CD4-positive, alpha-beta T cell treated with Interleukin-2 at 100 ng/mL for 4 hours (primary cell): ENCODE measurements around the gene ADGRE1.

Experiments used
- DNase-seq: peaks from one replicate; pipeline ENCODE4 v3.0.0-alpha.2; 2020; ENCODE audit warnings: low spot score

Gene ADGRE1

DNA sequence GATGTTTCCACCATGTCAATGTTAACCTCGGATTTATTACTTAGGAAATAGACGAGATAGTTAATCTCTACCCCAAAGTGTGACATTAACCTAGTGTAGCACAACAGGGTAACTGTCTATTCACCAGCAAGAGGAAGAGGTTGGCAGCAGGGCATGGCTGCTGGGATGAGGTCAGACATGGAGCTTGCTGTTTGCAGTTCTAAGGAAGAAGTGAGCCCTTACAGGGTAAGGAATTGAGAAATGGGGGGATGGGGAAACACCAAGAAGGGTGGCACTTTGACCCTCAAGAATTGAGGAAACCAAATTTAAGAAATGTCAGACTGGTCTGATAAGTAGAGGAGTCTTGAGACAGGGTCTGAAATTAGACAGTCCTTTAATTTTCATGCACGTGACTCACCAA is 71.4 kb downstream of the ADGRE1 start:
- no peak for DNase-seq

DNA sequence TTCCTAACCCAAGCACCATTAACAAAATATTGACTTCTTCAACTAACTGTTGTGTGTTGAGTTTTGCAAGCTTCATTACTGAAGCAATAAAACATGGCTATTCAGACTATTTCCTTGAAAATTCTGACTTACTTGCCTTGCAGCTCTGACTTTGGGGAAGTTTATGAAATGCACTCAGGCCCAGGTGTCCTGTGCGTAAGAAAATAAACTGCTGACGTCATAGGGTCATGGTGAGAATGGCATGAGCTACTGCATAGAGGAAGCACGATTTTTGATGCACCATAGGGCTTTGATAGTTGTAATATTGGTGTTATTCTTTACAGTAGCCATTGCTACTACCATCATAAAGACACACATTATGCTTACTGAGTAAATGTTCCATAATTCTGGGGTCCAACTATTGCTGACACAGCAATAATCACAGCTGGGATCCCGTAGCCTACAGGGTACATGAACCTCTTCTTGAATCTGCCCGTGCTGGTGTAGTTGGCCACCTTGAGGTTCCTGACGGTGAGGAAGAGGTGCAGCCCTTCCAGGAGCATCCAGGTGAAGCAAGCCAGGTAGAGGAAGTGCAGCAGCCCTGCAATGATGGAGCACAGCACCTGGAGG is 76.0 kb downstream of the ADGRE1 start:
- DNase-seq = no peak

DNA sequence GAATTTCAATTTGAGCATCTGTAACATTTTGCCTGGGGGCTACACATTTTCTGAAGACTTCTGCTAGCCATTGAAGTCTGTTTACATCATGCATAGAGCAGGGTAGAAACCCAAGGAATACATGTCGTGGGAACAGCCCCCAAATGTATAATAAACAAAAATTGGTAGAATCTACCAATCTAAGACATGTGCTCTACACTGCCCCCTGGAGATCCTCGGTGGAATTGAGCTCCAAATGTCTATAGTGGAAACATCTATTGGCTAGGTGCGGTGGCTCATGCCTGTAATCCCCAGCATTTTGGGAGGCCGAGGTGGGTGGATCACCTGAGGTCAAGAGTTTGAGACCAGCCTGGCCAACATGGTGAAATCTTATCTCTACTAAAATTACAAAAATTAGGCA is 76.6 kb downstream of the ADGRE1 start:
- DNase-seq = peak; percentile 48

DNA sequence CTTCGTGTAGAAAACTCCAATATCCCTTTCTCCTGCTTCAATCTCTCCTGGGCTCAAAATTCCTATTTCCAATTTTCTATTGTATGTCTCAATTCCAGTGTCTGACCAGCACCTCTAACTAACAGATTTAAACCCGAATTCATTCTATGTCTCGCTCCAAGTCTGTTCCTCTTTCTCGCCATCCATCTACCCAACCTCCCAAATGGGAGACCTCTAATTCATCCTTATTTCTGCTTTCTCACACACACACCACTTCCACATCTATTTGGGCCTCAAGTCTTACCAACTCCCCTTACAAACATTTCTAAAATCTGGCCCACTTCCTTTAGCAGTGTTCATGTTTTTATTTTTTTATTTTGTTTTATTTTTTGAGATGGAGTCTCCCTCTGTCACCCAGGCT is 80.6 kb downstream of the ADGRE1 start:
- no peak for DNase-seq

DNA sequence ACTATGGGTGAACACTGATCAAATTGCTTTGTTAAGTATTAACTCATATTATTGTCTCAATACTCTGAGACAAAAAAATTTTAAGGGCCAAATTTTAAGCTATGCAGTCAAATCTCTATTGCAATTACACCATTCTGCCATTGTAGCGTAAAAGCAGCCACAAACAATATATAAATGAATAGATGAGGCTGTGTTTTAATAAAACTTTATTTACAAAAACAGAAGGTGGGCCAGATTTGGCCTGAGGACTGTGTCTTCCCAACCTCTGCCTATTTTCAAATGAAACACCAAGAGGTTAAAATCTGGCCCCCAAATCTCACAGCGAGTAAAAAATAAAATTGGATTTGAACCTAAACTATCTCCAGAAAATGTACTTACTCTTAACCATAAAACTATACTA is 82.1 kb downstream of the ADGRE1 start:
- DNase-seq = no peak

DNA sequence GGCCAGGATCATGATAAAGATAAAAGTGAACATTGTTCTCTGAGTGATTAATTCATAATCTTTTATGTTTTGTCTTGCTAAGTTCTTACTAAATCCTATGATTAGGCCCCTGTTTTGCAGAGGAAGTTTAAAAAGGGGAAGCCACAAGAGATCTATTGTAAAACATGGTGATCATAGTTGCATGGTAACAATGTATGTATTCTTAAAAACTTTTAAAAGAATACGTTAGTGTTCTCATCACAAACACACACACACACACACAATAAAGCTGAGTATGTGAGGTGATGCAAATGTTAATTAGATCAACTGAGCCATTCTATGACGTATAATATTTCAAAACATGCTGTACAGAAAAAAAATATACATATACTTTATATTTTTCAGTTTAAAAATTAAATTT is 82.6 kb downstream of the ADGRE1 start:
- DNase-seq = no peak

DNA sequence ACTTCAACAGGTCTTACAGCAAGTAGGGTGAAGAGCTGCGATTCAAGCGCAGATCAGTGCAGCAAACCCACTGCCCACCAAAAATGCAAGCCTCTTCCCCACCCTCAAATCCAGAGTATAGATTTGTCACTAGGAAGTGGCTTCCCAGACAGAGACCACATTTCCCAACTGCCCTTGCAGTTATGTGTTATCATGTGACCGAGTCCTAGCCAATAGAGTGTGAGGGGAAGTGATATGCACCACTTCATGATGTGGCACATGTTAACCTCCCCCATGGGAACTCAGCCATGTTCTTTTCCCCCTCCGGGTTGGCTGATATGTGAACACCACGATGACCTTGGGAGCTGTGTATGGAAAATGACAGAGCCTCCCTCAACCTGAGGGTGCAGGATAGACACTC is 83.1 kb downstream of the ADGRE1 start:
- no peak for DNase-seq

DNA sequence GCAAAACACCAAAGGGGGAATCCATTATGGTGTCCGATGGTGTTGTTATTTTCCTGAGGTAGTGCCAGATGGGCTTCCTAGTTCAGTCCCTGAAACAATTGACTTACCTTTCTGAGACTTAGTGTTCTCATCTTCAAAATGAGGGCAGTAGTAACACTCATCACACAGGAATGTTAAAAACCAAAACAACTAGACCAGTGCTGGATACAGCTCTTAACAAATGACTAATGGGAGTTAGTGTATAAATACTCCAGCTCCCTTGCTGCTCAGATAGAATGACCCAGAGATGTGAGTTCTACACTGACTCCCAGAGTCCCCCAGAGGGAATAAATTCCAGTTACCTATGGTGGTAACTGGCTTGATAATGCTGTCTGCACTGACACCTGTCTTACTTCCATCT is 84.0 kb downstream of the ADGRE1 start:
- DNase-seq = no peak

DNA sequence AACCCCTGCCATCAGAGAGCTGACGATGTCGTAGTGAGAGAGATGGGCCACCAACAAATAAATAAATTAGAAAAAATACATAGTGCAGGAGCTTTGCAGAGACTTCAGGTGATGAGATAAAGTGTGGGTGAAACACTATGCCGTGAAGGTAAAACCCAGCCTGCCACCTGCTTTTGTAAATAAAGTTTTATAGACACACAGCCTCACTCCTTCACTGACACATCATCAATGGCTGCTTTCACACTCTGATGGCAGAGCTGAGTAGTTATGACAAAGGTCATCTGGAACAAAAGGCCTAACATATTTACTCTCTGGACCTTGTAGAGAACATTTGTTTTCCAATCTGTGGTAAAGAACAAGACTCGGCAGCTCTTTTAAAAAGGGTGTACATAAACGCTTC is 88.8 kb downstream of the ADGRE1 start:
- DNase-seq = no peak

DNA sequence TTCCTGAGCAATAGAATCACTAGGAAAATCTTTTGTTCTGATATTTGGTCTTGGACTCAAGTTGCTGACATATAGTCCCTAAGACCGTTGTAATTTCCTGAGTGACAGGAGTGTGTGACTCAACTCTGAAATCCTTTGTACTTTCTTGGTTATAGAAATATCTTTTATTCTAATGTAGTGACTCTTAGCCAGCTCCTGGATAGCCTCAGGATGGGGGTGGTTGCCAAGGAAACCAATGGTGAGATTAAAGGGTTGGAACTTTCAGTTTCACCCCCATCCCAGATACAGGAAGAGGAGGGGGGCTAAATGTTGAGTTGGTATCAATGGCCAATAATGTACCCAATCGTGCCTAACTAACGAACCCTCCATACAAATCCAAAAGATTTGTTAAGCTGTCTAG is 92.0 kb downstream of the ADGRE1 start:
- DNase-seq = no peak

DNA sequence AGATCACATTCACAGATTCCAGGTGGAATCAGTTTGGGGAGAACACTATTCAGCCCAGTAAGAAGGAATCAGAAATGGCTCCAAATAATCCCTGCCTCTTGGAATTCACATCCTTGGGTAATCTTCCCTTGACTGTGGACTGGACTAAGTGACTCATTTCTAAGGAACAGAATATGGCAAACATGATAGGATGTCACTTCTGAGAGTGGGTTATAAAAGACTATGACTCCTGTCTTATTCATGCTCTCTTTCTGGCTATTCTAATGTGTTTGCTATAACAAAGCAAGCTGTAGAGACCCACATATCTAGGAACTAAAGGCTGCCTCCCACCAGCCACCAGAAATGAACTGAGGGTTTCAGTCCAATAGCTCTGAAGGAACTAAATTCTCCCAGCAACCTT is 96.1 kb downstream of the ADGRE1 start:
- no peak for DNase-seq

DNA sequence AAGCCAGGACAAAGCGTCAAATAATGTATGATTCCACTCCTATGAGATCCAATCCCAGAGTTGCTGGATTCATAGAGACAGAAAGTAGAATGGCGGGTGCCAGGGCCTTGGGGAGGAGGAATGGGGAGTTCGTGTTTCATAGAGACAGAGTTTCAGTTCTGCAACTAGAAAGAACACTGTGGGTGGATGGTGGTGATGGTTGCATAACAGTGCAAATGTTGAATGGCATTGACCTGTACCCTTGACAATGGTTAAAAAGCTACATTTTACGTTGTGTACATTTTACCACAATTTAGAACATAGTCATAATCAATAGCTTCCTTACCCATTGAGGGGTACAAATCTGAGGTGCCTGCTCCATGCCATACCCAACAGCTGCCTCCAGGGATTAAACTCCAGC is 100.5 kb downstream of the ADGRE1 start:
- DNase-seq = no peak

DNA sequence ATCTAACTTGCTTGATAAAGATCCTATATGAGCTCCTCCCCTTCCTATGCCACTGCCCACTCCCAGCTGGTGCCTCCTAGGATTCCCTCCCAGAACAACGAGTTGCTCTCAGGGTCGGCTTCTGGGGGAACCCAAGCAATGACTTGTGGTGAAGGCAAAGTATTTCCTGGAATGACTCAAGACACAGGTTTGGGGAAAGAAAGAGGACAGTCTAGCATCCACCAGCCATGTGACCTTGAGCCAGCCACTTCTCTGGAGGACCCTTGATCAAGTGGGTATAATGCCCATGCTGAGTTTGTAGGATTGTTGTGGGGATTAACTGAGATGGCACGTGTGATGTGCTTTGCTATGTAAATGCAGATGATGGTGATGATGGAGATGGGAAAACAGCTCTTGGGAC is 100.9 kb downstream of the ADGRE1 start:
- DNase-seq = no peak
